ENCODE measurements around the gene CACNA1S.

The CACNA1S gene

DNA sequence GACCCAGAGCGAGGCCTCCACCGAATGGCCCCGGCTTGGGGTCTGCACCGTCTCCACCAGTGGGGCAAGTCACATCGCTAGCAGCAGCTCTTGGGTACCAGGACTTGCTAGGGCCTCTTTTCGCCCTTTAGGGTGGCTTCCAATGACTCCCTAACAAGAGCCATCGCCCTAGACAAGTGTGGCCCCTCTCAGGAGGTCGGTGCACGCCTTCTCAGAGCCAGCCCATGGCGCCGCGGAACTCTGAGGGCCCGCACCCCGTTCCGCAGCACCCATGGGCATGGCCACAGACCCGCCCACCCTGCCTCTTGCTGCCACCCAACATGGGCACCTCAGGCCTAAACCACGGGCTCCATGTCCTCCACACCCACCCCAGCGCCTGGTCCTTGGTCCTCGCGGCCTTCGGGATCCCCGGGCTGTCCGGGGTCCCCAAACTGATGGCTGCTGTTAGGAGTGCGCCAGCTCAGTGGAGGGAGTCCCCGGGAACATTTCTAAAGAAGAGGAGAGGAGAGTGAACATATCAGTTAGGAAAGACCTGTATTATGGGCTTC is 3.2 kb upstream of the CACNA1S start:
- no peak for DNase-seq (ENCODE audit: low read depth)

DNA sequence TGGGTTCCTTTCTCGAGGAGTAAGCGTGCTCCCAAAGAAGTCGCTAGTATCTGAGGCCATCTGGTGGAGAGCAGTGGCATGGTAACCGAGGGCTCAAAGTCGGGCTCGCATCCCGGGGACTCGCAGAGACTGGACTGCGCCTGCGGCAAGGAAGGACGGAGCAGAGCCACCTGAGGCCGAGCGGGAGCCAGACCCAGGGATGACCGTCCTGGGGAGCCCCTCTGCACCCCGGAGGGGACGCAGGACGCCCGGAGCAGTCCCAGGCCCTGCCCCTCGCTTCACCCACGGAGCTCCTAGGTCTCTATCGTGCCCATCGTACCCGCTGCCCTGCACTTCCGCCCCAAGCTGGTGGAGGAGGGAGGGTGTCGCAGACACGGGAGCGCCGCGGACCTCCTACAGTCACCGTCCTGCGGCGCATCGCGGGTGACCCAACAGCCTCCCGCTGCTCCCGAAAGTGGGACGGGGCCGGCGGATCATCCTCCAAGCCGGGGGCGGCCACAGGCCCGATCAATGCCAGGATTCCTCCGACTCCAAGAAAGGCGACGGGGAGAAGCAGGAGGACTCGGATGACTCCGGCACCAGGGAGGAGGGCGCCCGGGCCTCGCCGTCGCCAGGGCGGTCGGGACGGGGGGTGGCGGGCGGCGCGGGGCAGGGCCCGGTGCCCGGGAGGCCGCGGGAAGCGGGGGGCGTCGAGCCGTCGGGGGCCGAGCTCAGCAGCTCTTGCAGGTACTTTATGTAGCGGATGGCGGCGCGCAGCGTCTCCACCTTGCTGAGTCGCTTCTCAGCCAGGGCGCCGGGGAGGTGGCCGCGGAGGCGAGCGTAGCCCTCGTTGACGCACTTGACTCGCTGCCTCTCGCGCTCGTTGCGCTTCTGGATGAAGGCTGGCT is 2.3 kb upstream of the CACNA1S start:
- peak; percentile 76 for DNase-seq (ENCODE audit: low read depth)

DNA sequence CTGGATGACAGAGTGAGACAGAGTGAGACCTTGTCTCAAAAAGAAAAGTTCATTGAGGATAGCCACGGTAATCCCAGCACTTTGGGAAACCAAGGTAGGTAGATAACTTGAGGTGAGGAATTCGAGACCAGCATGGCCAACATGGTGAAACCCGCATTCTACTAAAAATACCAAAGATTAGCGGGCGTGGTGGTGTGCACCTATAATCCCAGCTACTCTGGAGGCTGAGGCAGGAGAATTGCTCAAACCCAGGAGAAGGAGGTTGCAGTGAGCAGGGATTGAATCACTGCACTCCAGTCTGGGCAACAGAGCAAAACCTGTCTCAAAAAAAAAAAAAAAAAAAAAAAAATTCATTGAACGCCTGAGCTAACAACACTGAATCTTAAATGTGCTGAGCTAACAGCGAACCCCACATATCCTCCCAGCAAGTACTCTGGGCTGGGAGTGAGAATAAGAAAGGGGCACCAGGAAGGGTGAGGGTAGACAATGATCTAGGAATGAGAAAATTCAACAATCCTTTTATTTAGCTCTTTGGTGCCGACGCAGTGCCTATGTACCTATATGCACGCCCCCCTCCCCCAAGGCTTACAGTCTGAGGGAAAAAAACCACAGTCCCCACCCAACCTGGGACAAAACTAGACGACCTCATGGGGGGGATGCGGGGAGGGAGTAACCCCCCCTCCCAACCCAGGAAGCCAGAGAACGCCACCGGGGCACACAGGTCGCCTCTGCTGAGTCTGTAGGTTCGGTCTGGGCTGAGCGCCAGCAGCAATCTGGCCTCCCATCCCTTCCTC is 1.4 kb upstream of the CACNA1S start:
- no peak for DNase-seq (ENCODE audit: low read depth)

GRCh38 chr1:201112926-201113325 is 700 bp upstream of the CACNA1S start:
- no peak for DNase-seq (ENCODE audit: low read depth)

- no peak for DNase-seq (ENCODE audit: low read depth)
Observed at GRCh38 chr1:201111672-201112071, 554 bp downstream of the CACNA1S start.

- DNase-seq (ENCODE audit: low read depth): no peak
Observed at GRCh38 chr1:201111156-201111555, 1.1 kb downstream of the CACNA1S start.

DNA sequence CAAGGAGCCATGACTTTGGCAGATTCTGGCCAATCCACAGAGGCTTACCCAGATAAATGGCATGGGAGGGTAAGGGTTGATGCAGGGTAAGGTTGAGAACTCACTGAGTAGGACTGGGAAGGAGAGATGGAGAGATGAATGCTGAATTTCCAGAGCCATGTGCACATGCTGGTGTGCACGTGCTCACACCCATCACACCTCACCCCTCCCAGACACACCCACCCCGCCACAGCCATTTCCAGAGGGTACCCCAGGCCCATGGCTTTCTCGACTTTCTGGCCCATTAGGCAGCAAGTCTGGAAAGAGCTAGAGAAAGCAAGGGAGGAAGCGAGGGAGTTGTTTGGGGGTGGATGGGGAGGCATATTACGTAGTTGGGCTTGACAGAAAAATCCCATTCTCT is 1.6 kb downstream of the CACNA1S start:
- DNase-seq (ENCODE audit: low read depth): no peak

GRCh38 chr1:201110138-201110537 is 2.1 kb downstream of the CACNA1S start:
- no peak for DNase-seq (ENCODE audit: low read depth)

GRCh38 chr1:201109651-201110050 is 2.6 kb downstream of the CACNA1S start:
- no peak for DNase-seq (ENCODE audit: low read depth)

- no peak for DNase-seq (ENCODE audit: low read depth)
Observed at GRCh38 chr1:201108614-201109013, 3.6 kb downstream of the CACNA1S start.

- no peak for DNase-seq (ENCODE audit: low read depth)
Observed at GRCh38 chr1:201105688-201106087, 6.5 kb downstream of the CACNA1S start.

DNA sequence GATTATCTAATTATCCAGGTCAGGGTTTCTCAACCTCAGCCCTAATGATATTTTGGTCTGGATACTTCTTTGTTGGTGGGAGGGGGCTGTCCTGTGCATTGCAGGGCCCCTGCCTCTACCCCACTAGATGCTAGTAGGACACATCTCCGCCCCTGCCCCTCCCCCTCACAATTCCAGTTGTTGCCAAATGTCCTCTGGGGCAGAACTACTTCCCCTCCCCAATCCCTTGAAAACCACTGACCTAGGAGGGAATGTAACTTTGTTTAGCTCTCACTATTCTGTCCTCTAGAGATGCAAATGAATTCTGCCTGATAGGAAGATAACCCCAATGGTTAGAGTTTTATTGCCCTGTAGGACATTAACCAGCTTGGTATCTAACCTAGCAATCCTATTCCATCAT is 8.1 kb downstream of the CACNA1S start:
- DNase-seq (ENCODE audit: low read depth): no peak

DNA sequence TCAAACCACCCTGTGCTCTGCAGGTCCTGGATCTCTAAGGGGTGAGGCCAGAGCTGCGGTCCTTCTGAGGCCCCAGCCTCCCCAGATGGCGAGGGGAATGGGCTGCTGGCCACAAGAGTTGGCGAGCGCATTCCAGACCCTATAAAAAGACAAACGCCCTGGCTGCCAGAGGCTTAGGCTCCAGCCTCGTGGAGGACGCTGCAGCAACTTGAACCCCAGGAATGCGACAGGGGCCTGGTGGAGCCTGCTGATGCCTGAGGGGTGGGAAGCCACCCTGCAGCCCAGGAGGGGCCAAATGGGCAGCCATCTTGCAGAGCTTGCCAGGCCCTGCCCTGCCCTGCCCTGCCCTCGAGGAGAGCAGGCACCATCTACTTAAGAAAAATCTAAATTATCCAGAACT is 8.6 kb downstream of the CACNA1S start:
- DNase-seq (ENCODE audit: low read depth): no peak

DNA sequence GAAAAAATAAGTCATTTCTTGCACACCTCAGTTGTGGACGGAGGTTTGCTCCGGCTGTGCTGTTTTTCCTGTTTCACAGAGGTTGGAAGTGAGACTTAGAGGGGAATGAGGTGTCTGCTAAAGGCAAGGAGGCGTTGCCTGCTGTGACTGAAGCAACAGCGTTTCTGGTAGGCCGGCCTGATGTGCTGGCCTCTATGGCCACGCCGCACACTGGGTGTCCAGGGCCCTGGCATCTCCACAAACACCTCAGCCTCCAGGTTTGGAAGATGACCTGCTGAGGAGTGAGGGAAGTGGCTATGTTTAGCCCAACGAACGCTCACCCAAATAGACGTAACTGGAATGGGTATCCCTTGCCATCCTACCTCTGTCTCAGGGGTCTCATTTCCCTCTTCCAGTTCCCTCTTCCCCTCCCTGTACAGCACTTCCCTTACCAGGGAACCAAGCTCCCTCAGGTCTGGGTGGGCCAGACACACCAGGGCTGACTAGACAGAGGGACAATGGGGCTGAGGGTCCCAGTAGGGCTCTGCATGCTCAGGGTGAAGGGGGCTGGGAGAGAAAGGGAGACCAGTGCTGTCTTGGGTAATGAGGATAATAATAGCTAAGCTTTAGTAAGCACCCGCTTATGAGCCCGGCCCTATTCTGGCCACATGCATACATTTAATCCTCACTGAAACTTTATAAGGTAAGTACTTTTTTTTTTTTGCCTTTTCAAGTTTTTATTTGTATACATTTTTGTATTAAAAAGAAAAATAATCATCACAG is 11.9 kb downstream of the CACNA1S start:
- no peak for DNase-seq (ENCODE audit: low read depth)

DNA sequence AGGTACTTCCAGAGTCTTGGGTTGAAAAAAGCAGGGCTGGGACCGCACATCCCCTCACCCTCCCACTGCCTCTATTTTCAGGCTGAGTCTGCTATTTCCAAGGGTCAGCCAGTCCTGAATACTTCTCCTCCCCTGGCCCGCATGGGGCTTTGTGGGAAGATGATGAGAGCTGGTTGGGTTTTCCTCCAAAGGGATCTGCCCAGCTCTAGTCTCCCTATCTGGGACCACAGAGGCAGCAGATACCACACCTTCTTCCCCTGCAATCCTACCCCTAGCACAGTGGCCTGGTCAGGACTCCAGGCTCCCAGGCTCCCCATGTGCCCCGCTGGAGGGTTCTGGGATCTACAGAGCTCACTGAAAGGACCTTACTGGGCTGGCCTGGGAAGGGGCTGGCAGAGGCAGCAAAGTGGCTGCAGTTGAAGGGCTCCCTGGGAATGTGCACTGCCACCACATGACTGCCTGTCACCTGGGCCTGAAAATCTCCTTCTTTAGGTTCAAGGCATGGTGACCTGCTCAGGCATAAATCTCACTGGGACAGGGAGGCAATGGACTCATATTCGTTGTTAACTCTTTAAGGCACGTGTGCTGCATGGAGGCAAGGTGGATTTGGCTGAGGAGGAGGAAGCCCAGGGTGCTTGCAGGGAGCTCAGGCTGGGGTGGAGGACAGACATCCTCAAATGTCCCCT is 13.1 kb downstream of the CACNA1S start:
- no peak for DNase-seq (ENCODE audit: low read depth)

DNA sequence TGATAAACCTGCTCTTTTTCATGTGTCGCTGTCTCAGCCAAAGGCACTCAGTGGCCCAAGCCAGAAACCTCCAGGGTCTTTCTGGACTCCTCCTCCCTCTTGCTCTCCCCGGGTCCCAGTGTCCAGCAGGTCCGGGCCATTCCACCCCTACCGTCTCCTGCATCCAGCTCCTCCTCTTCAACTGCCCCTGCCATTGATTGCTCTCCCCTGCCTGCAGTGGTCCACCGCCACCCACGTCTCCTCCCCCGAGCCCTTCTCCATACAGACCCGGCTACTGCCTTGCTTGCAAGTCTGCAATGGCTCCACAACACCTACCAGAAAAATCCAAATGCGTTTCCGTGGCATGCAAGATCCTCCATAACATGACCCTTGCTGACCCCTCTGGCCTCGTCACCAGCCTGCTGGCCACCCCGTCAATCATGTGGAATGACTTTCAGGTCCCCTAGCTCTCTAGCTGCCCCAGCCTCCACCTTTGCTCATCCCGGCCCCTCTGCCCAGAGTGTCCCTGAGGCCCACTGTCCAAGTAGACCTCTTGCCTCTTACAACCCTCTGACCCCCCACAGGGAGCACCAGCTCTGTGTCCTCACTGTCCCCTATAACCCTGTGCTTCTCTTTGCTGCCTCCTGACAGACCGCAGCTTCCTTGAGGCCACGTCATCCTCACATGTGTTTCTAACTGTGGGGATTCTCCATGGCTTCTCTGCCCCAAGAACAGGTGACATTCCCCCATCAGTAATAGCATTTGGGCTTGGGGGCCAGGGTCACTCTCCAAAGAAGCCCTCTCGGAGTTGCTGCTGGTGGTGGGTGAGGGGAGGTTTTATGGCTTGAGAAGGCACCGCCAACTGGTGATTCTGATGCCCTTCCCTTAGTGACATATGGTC is 15.0 kb downstream of the CACNA1S start:
- DNase-seq (ENCODE audit: low read depth): no peak

DNA sequence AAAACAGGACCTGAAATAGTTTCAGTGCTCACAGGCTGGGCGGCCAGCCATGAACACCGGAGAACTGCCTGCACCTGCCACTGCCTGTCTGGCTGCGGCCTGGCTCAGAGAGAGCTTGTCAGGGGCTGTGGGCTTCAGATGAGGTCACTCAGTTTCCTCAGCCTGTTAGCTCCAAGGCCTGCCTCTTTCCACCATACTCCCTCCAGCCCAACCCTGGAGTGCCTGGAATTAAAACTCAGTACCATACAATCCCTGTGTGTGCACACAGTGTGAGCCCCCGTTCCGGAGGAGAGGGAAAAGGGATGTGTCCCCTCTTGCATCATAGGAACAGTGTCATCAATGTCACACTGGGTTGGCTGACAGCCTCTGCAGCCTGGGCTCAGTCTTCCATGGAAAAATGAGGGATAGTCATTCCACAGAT is 16.2 kb downstream of the CACNA1S start:
- DNase-seq (ENCODE audit: low read depth): no peak

GRCh38 chr1:201095581-201095980 is 16.6 kb downstream of the CACNA1S start:
- no peak for DNase-seq (ENCODE audit: low read depth)

- no peak for DNase-seq (ENCODE audit: low read depth)
Observed at GRCh38 chr1:201094832-201095231, 17.4 kb downstream of the CACNA1S start.

DNA sequence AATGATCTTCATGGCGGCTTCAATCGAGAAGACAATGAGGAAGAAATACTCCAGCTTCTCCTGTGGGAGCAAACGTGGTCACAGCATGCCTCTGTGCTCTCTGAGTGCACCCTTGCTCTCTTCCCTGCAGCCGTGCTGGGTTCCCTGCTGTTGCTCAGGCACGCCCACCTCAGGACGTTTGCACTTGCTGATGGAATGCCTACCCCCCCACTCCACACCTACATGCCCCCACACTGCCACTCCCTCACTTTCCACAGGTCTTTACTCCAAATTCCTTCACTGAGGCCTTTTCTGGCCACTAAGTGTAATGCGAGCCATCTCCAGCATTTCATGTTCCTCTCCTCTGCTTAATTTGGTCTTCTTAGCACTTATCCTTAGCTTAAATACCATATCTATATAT is 18.3 kb downstream of the CACNA1S start:
- DNase-seq (ENCODE audit: low read depth): no peak

DNA sequence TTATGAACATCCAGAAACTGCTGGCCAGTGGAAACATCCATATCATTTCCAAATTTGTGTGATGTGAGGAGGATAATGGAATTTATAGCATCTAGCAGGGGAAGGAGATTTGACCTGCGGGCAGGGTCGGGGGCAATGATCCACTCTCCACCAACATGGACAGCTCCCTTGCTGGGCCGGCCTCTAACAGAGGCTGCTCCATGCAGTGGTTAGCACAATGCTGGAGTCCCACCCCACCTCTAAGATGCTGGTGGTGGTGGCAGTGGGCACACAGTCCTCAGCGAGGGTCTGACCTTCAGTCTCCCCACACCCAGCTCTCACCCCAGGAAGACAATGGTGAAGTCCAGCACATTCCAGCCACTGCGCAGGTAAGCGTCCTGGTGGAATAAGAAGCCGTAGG is 18.7 kb downstream of the CACNA1S start:
- DNase-seq (ENCODE audit: low read depth): no peak

Measured in activated T-cell treated with anti-CD3 and anti-CD28 coated beads for 48 hours (primary cell).